Measurements from ENCODE around the gene DPP7. TPM values are rescaled to one million over a fixed set of nuclear protein-coding genes. Genes with fewer than 3 reads are reported as not detected.

The DPP7 gene
- total and polyA plus RNA-seq, 9 of the 15 experiments (the other 6 are each of a cell fraction or from before 2014, with no cell fraction given), result 0.99 to 365 (median 132) TPM

GRCh38 chr9:137114613-137115393 lies at the start of gene DPP7 (continued):
- TF ChIP-seq ZNF318 (IDR thresholded peaks at IDR 0.05; ENCODE audit: borderline replicate concordance in 1 of 2, low read depth in 1 of 2), result no peak
- TF ChIP-seq, protein P1, sequence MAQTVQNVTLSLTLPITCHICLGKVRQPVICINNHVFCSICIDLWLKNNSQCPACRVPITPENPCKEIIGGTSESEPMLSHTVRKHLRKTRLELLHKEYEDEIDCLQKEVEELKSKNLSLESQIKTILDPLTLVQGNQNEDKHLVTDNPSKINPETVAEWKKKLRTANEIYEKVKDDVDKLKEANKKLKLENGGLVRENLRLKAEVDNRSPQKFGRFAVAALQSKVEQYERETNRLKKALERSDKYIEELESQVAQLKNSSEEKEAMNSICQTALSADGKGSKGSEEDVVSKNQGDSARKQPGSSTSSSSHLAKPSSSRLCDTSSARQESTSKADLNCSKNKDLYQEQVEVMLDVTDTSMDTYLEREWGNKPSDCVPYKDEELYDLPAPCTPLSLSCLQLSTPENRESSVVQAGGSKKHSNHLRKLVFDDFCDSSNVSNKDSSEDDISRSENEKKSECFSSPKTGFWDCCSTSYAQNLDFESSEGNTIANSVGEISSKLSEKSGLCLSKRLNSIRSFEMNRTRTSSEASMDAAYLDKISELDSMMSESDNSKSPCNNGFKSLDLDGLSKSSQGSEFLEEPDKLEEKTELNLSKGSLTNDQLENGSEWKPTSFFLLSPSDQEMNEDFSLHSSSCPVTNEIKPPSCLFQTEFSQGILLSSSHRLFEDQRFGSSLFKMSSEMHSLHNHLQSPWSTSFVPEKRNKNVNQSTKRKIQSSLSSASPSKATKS (CRISPR knock-in tag; IDR thresholded peaks at IDR 0.05), result no peak
- no peak for TF ChIP-seq KLF16 (IDR thresholded peaks at IDR 0.05)
- no peak for TF ChIP-seq ZNF174 (CRISPR knock-in tag; IDR thresholded peaks at IDR 0.05)
- TF ChIP-seq KDM4B (IDR thresholded peaks at IDR 0.05; ENCODE audit: borderline replicate concordance in 2 of 2, low read depth in 1 of 2), result no peak
- no peak for TF ChIP-seq RCOR1 (IDR thresholded peaks at IDR 0.05; ENCODE audit: borderline replicate concordance in 1 of 2, low read depth in 2 of 2, low read length in 2 of 2)
- no peak for TF ChIP-seq NCOA4 (IDR thresholded peaks at IDR 0.05; ENCODE audit: partially characterized antibody)
- no peak for TF ChIP-seq FIP1L1 (IDR thresholded peaks at IDR 0.05; ENCODE audit: low read depth, low read length, poor library complexity, severe bottlenecking)
- TF ChIP-seq ZNF589 (CRISPR knock-in tag; IDR thresholded peaks at IDR 0.05; ENCODE audit: low read depth), result peak; percentile 57; the same call in 1 of the 2 replicates
- TF ChIP-seq, protein P2, sequence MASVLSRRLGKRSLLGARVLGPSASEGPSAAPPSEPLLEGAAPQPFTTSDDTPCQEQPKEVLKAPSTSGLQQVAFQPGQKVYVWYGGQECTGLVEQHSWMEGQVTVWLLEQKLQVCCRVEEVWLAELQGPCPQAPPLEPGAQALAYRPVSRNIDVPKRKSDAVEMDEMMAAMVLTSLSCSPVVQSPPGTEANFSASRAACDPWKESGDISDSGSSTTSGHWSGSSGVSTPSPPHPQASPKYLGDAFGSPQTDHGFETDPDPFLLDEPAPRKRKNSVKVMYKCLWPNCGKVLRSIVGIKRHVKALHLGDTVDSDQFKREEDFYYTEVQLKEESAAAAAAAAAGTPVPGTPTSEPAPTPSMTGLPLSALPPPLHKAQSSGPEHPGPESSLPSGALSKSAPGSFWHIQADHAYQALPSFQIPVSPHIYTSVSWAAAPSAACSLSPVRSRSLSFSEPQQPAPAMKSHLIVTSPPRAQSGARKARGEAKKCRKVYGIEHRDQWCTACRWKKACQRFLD (CRISPR knock-in tag; IDR thresholded peaks at IDR 0.05), result 0 out of 2 replicates have a peak, but pooled peaks have one; percentile 59
- TF ChIP-seq MBD1 (CRISPR knock-in tag; IDR thresholded peaks at IDR 0.05), result no peak
- TF ChIP-seq TAF9B (IDR thresholded peaks at IDR 0.05; ENCODE audit: partially characterized antibody), result no peak

All from K562 (cell line).